ENCODE data around the gene APBA1. TPM values are rescaled to one million over a fixed set of nuclear protein-coding genes. Genes with fewer than 3 reads are reported as not detected.
A peak's percentile ranks its signal among the peaks of the same experiment; 100 is the strongest.

The APBA1 gene
- total RNA-seq (2021; ENCODE audit: unreplicated experiment), result 0.05 TPM
- not detected for polyA plus RNA-seq (2012; ENCODE audit: insufficient read length)
- percentile 8 among the genes with signal in this experiment for Bru-seq, nascent RNA
- BruChase-seq, experiment 1, labeled RNA remaining after a 2-hour chase, result percentile 13 among the genes with signal in this experiment
- BruChase-seq, experiment 2, labeled RNA remaining after a 6-hour chase, result percentile 6 among the genes with signal in this experiment
- long read RNA-seq, result 0 reads

DNA sequence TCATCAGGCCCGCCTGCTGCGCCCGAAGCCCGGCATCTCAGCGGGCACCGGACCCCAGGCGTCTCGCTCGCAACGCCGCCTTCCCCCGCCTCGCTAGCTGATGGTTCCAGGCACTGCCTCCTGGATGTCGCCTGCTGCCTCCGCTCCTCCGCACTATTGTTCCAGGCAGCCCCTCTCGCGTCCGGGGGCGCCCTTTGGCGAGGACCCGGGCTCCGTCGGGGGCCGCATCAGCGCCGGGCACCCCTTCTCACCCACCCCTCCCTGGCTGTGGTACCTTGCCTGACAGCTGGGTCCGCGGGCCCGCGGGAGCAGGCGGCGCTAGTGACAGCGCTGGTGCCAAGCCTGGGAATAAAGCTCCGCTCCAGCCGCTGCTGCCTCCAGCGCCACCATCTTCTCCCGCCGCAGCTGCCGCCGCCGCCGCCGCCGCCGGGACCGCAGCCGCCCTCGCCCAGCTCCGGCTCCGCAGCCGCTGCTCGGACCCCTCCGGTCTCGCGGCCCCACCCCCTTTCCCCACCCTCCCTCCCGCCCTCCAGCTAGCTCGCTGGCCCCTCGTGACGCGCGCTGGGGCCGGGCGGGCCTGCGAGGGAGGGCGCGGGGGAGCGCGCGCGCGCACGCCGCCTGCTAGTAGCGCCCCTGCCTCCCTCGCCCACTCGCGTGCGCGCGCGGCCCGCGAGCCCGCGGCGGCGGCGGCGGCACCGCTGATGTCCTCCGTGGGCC, at the start of gene APBA1:
Gene APBA1 (minus strand): TSS at position 493 of the 717 bp plus-strand sequence.
- POLR2A ChIA-PET, result no interaction called here
- intact Hi-C loops (cut with micrococcal nuclease; ENCODE audit: unreplicated experiment) (loop anchor here (2.0 to 5.0 kb wide), 2 partner anchors 207 to 245 kb away; no protein-coding TSS in a partner anchor), in situ Hi-C loops (cut with HindIII; ENCODE audit: low pct_unique_long_range_greater_than_20kb, low sequenced_read_pairs) (no loop called here)
- no TSS peak for BruUV-seq (replicated peaks)
- Histone ChIP-seq H3K4me1 (ENCODE audit: control insufficient read depth, insufficient read depth, low read length) (no peaks in the 10 kb centered on the region), H3K4me3 (ENCODE audit: low read depth in 2 of 2, low read length in 2 of 2) (peak within 1 kb of the TSS; percentile 43 to 44), H3K36me3 (ENCODE audit: control insufficient read depth, insufficient read depth, low read length) (no peaks in the 10 kb centered on the region), H3K9me3 (ENCODE audit: control insufficient read depth, insufficient read depth, low read depth, low read length) (no peaks in the 10 kb centered on the region), H3K27me3 (ENCODE audit: control insufficient read depth, insufficient read depth, low read length) (peaks cover 5% of the 10 kb centered on the region; the same call in 1 of the 2 replicates), H3K27ac (ENCODE audit: low read length) (no peak within 1 kb of the TSS)
- DNase-seq (ENCODE audit: low read depth, low spot score) (no peak), ATAC-seq (peak; percentile 69)
- TF ChIP-seq SIN3A (IDR thresholded peaks at IDR 0.05; ENCODE audit: borderline replicate concordance, insufficient read depth, low read depth, low read length), result no peak
- no peak for TF ChIP-seq TCF7L2 (IDR thresholded peaks at IDR 0.05; ENCODE audit: low read depth, low read length)
- no peak for TF ChIP-seq POLR2AphosphoS5 (IDR thresholded peaks at IDR 0.05; ENCODE audit: low read depth, low read length)
- CTCF ChIA-PET, result interaction anchor here (0.6 to 0.7 kb wide), 3 partner anchors 18 to 206 kb away, joined by 3 to 8 read pairs (median 4); no protein-coding TSS in a partner anchor

DNA sequence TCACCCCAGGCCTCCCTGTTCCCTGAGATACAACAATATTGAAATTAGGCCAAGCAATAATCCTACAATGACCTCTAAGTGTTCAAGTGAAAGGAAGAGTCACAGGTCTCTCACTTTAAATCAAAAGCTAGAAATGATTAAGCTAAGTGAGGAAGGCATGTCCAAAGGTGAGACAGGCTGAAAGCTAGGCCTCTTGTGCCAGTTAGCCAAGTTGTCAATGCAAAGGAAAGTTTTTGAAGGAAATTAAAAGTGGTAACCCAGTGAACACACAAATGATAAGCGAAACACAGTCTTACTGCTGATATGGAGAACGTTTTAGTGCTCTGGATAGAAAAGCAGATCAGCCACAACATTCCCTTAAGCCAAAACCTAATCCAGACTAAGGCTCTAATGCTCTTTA, 47.8 kb upstream of the APBA1 start:
- intact Hi-C loops (cut with micrococcal nuclease; ENCODE audit: unreplicated experiment) (no loop called here), in situ Hi-C loops (cut with HindIII; ENCODE audit: low pct_unique_long_range_greater_than_20kb, low sequenced_read_pairs) (no loop called here)
- H3K4me1 ChIP-seq (ENCODE audit: control insufficient read depth, insufficient read depth, low read length), result no peaks in the 10 kb centered on the region
- ATAC-seq (no peak), DNase-seq (ENCODE audit: low read depth, low spot score) (no peak)
- no TSS peak for BruUV-seq (replicated peaks)
- CTCF ChIA-PET, result interaction anchor here (0.6 kb wide), 1 partner anchor 172 kb away, joined by 3 read pairs; no protein-coding TSS in a partner anchor
- POLR2A ChIA-PET, result no interaction called here
- H3K9me3 ChIP-seq (ENCODE audit: control insufficient read depth, insufficient read depth, low read depth, low read length), result no peaks in the 10 kb centered on the region
- H3K27ac ChIP-seq (ENCODE audit: low read length), result no peak overlapping the region
- H3K36me3 ChIP-seq (ENCODE audit: control insufficient read depth, insufficient read depth, low read length), result peaks cover 3% of the 10 kb centered on the region; the same call in 1 of the 2 replicates
- H3K4me3 ChIP-seq (ENCODE audit: low read depth in 2 of 2, low read length in 2 of 2), result no peak overlapping the region
- TF ChIP-seq POLR2AphosphoS5 (IDR thresholded peaks at IDR 0.05; ENCODE audit: low read depth, low read length) (no peak), TCF7L2 (IDR thresholded peaks at IDR 0.05; ENCODE audit: low read depth, low read length) (no peak), SIN3A (IDR thresholded peaks at IDR 0.05; ENCODE audit: borderline replicate concordance, insufficient read depth, low read depth, low read length) (no peak)
- TF ChIP-seq, protein P1, sequence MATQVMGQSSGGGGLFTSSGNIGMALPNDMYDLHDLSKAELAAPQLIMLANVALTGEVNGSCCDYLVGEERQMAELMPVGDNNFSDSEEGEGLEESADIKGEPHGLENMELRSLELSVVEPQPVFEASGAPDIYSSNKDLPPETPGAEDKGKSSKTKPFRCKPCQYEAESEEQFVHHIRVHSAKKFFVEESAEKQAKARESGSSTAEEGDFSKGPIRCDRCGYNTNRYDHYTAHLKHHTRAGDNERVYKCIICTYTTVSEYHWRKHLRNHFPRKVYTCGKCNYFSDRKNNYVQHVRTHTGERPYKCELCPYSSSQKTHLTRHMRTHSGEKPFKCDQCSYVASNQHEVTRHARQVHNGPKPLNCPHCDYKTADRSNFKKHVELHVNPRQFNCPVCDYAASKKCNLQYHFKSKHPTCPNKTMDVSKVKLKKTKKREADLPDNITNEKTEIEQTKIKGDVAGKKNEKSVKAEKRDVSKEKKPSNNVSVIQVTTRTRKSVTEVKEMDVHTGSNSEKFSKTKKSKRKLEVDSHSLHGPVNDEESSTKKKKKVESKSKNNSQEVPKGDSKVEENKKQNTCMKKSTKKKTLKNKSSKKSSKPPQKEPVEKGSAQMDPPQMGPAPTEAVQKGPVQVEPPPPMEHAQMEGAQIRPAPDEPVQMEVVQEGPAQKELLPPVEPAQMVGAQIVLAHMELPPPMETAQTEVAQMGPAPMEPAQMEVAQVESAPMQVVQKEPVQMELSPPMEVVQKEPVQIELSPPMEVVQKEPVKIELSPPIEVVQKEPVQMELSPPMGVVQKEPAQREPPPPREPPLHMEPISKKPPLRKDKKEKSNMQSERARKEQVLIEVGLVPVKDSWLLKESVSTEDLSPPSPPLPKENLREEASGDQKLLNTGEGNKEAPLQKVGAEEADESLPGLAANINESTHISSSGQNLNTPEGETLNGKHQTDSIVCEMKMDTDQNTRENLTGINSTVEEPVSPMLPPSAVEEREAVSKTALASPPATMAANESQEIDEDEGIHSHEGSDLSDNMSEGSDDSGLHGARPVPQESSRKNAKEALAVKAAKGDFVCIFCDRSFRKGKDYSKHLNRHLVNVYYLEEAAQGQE (IDR thresholded peaks at IDR 0.05; ENCODE audit: insufficient read depth in 1 of 2, low read depth in 2 of 2, low read length in 1 of 2), result no peak
- TF ChIP-seq, protein P2, sequence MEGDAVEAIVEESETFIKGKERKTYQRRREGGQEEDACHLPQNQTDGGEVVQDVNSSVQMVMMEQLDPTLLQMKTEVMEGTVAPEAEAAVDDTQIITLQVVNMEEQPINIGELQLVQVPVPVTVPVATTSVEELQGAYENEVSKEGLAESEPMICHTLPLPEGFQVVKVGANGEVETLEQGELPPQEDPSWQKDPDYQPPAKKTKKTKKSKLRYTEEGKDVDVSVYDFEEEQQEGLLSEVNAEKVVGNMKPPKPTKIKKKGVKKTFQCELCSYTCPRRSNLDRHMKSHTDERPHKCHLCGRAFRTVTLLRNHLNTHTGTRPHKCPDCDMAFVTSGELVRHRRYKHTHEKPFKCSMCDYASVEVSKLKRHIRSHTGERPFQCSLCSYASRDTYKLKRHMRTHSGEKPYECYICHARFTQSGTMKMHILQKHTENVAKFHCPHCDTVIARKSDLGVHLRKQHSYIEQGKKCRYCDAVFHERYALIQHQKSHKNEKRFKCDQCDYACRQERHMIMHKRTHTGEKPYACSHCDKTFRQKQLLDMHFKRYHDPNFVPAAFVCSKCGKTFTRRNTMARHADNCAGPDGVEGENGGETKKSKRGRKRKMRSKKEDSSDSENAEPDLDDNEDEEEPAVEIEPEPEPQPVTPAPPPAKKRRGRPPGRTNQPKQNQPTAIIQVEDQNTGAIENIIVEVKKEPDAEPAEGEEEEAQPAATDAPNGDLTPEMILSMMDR (IDR thresholded peaks at IDR 0.05), result no peak
- no peaks in the 10 kb centered on the region for H3K27me3 ChIP-seq (ENCODE audit: control insufficient read depth, insufficient read depth, low read length)
